Activated T-cell treated with anti-CD3 and anti-CD28 coated beads, Interleukin-2, amount 50 U/mL, for 4 hours (primary cell): ENCODE measurements around the gene HLA-E. TPM values are rescaled to one million over a fixed set of nuclear protein-coding genes. Genes with fewer than 3 reads are reported as not detected.

ENCODE experiments used
- ATAC-seq, 2 donors: fragments of 200-7000 bp; cut with Tn5 transposase; one replicate each; pipeline ENCODE4 v1.10.0; 2021
- DNase-seq: peaks from one replicate; pipeline ENCODE4 v3.0.0-alpha.2; 2020
- H3K27me3 Mint-ChIP-seq: one replicate; pipeline ENCODE4 v1.8.0; 2021; ENCODE audit warnings: low read depth, mixed read lengths
- H3K36me3 Mint-ChIP-seq: one replicate; pipeline ENCODE4 v1.8.0; 2022; ENCODE audit warnings: mixed read lengths; ENCODE audit not compliant: insufficient read depth
- H3K4me1 Mint-ChIP-seq: one replicate; pipeline ENCODE4 v1.8.0; 2021; ENCODE audit warnings: low read depth, mixed read lengths
- H3K4me3 Mint-ChIP-seq: one replicate; pipeline ENCODE4 v1.8.0; 2021; ENCODE audit warnings: mild to moderate bottlenecking, moderate library complexity, mixed read lengths
- H3K9me3 Mint-ChIP-seq: one replicate; pipeline ENCODE4 v1.8.0; 2021; ENCODE audit warnings: mixed read lengths
- total RNA-seq, 3 donors: library from RNA; stranded (reverse); gene quantifications; one replicate each; pipeline ENCODE4 v1.2.1, GENCODE V29; 2021

The HLA-E gene
- total RNA-seq = 1,000 to 10,000 TPM in 1 of 3 donors, 100 to 1,000 TPM in 2; 695 to 1,026 (median 934) TPM

GRCh38 chr6:30489081-30490025 lies at the start of gene HLA-E:
Gene HLA-E (plus strand): TSS chr6:30489509. CDS start chr6:30489532, 23 bp downstream.
- Mint-ChIP-seq H3K36me3 (peaks cover 38% of the 10 kb centered on the region), H3K4me1 (peaks cover 40% of the 10 kb centered on the region), H3K9me3 (no peaks in the 10 kb centered on the region), H3K27me3 (no peaks in the 10 kb centered on the region), H3K4me3 (peak within 1 kb of the TSS; percentile 98)
- peak; percentile 77 to 78 for ATAC-seq
- peak; percentile 88 for DNase-seq

GRCh38 chr6:30441171-30441570 lies 48.1 kb upstream of the HLA-E start:
- DNase-seq = no peak
- Mint-ChIP-seq H3K4me3 (no peak overlapping the region), H3K4me1 (peaks cover 7% of the 10 kb centered on the region), H3K27me3 (peaks cover 65% of the 10 kb centered on the region), H3K36me3 (no peaks in the 10 kb centered on the region), H3K9me3 (no peaks in the 10 kb centered on the region)
- peak; percentile 88 to 89 for ATAC-seq

- Mint-ChIP-seq H3K4me1 (peaks cover 9% of the 10 kb centered on the region), H3K4me3 (no peak overlapping the region), H3K27me3 (peaks cover 83% of the 10 kb centered on the region), H3K36me3 (no peaks in the 10 kb centered on the region), H3K9me3 (no peaks in the 10 kb centered on the region)
- DNase-seq (no peak), ATAC-seq (peak; percentile 46 to 50)
Observed at GRCh38 chr6:30443657-30444450, 45.5 kb upstream of the HLA-E start.

DNA sequence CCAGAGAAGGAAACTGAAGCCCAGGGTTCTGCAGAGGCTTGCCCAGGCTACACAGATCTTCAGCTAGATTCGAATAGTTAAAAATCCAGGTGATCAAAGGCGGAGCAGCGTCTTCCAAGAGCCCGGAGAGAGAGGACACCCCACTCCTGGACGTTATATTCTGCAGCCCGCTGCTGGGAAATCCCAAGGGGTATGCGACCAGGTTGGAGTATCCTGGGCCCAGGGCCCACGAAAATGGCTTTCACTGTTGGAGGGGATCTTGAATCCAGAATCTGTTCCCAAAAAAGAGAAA lies 44.9 kb upstream of the HLA-E start:
- H3K27me3 Mint-ChIP-seq = peaks cover 83% of the 10 kb centered on the region
- peaks cover 14% of the 10 kb centered on the region for H3K4me1 Mint-ChIP-seq
- H3K36me3 Mint-ChIP-seq = no peaks in the 10 kb centered on the region
- H3K4me3 Mint-ChIP-seq = no peak overlapping the region
- no peaks in the 10 kb centered on the region for H3K9me3 Mint-ChIP-seq
- DNase-seq = no peak
- ATAC-seq = no peak

DNA sequence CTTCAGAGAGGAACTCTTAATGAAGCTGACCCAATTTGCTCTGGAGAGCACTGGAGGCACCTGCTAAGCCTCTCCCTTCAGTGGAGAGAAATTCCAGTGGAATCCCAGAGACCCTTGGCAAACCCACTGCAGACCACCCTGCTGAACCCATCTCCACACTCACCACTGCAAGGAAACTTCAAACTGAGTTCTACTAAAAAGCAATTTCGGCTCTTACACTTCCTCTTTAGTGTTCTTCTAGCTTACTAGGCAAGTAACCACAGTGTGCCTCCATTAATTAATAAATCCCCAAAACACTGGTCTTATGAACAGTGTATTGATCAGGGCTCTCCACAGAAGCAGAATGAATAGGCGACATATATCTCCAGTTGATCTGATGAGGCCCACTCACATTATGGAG lies 43.0 kb upstream of the HLA-E start:
- no peak for DNase-seq
- Mint-ChIP-seq H3K4me1 (peaks cover 24% of the 10 kb centered on the region), H3K36me3 (no peaks in the 10 kb centered on the region), H3K9me3 (no peaks in the 10 kb centered on the region), H3K27me3 (peaks cover 83% of the 10 kb centered on the region), H3K4me3 (no peak overlapping the region)
- no peak for ATAC-seq

DNA sequence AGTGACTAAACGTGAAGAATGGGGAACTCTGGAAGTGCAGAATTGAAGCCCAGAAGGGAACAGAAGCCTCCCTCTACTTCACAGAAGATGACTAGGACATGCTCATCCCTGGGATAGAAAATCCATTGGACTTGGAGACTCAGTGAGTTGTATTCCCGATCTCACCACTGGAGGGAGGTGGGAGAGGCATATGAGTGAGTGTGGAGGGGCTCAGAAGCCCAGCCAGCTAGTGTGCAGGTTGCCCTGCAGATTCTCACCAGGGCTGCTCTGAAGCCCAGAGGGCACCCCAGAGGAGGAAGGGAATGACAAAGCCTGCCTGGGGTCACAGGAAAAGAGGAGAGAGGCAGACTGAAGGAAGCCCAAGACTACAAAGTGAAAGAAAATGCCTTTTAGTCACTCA lies 42.1 kb upstream of the HLA-E start:
- H3K9me3 Mint-ChIP-seq = no peaks in the 10 kb centered on the region
- peaks cover 32% of the 10 kb centered on the region for H3K4me1 Mint-ChIP-seq
- no peak for DNase-seq
- no peak for ATAC-seq
- peaks cover 85% of the 10 kb centered on the region for H3K27me3 Mint-ChIP-seq
- no peaks in the 10 kb centered on the region for H3K36me3 Mint-ChIP-seq
- H3K4me3 Mint-ChIP-seq = no peak overlapping the region

GRCh38 chr6:30450548-30450908 lies 38.8 kb upstream of the HLA-E start:
- no peaks in the 10 kb centered on the region for H3K36me3 Mint-ChIP-seq

DNA sequence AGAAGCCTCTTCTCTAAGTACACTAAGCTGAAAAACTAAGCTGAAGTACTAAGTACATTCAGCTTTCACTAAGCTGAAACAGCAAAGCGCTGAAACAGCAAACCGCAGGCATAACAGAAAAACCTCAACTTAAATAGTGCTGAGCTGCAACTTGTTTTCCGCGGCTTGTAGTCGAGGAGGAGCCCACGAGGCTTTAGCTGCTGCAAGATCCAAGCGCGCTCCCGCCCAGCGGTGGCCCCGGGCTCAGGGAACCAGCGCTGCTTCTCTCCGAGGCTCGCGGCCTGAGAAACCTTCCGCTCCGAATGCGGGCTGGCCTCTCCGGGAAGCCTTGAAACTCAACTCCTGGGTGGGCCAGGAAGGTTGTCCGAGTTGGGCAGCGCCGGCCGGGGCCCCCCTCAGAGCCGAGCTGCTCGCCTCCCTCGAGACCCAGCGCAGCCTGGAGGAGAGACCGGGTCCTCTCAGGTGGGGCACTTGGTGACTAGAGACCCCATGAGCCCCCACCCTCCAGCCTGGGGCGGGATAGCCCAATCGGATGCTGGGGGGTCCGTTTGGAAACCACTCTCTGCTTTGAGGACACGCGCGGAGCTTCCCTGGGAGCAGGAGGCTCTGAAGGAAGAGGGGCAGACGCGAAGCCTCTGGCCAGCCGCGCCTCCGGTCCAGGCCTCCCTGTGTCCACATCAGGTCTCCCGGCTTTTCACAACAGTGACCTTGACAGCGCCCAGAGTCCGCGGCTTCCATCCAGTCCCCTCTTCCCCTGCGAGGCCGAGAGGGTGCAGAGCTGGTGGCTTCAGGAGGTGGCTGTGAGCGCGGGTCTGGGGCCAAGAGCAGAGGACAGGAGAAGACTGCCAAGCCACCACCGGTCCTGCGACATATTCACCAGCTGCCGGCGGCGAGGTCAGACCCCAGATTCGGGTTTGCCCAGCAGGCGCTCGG lies 38.1 kb upstream of the HLA-E start:
- ATAC-seq = peak; percentile 76 to 79
- H3K9me3 Mint-ChIP-seq = no peaks in the 10 kb centered on the region
- H3K4me3 Mint-ChIP-seq = peak overlapping the region; percentile 36
- H3K27me3 Mint-ChIP-seq = peaks cover 90% of the 10 kb centered on the region
- peak; percentile 44 for DNase-seq
- H3K4me1 Mint-ChIP-seq = peaks cover 42% of the 10 kb centered on the region
- H3K36me3 Mint-ChIP-seq = no peaks in the 10 kb centered on the region

More at GRCh38 chr6:30450548-30450908, 38.8 kb upstream of the HLA-E start:
- H3K9me3 Mint-ChIP-seq = no peaks in the 10 kb centered on the region
- DNase-seq (no peak), ATAC-seq (peak; percentile 9 to 22)
- peaks cover 90% of the 10 kb centered on the region for H3K27me3 Mint-ChIP-seq
- H3K4me1 Mint-ChIP-seq = peaks cover 42% of the 10 kb centered on the region
- H3K4me3 Mint-ChIP-seq = peak overlapping the region; percentile 36

GRCh38 chr6:30452736-30453507 lies 36.4 kb upstream of the HLA-E start:
- no peaks in the 10 kb centered on the region for H3K36me3 Mint-ChIP-seq
- no peaks in the 10 kb centered on the region for H3K9me3 Mint-ChIP-seq
- peaks cover 85% of the 10 kb centered on the region for H3K27me3 Mint-ChIP-seq
- no peak overlapping the region for H3K4me3 Mint-ChIP-seq
- peaks cover 42% of the 10 kb centered on the region for H3K4me1 Mint-ChIP-seq
- DNase-seq (no peak), ATAC-seq (no peak)

GRCh38 chr6:30453508-30454116 lies 35.7 kb upstream of the HLA-E start:
- ATAC-seq = peak; percentile 74 to 80
- DNase-seq = peak; percentile 88
- H3K4me1 Mint-ChIP-seq = peaks cover 41% of the 10 kb centered on the region

GRCh38 chr6:30459145-30459544 lies 30.2 kb upstream of the HLA-E start:
- Mint-ChIP-seq H3K4me1 (peaks cover 12% of the 10 kb centered on the region), H3K36me3 (no peaks in the 10 kb centered on the region), H3K4me3 (no peak overlapping the region), H3K27me3 (peaks cover 88% of the 10 kb centered on the region), H3K9me3 (peaks cover 12% of the 10 kb centered on the region)
- no peak for ATAC-seq
- DNase-seq = no peak

More at GRCh38 chr6:30453508-30454116, 35.7 kb upstream of the HLA-E start:
- Mint-ChIP-seq H3K27me3 (peaks cover 85% of the 10 kb centered on the region), H3K4me3 (no peak overlapping the region), H3K9me3 (no peaks in the 10 kb centered on the region), H3K36me3 (no peaks in the 10 kb centered on the region)

DNA sequence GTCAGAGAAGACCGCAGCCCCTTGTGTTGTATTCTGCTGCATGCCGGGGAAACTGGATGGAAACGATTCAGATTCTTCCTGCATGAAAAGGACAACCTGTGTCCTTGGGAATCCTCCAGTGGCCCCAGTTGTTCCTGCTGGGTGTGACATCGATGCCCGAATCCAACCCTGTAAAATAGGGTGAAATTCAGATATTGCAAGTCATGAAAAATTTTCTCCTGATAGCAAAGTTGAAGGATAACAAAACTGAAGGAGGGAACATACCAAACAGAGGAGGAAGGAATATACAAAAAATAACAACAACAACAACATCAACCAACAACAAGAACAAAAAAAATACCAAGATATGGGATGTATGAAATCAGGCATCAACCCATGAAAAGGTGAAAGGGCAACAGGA lies 28.3 kb upstream of the HLA-E start:
- DNase-seq = no peak
- Mint-ChIP-seq H3K4me1 (peaks cover 25% of the 10 kb centered on the region), H3K36me3 (no peaks in the 10 kb centered on the region), H3K4me3 (no peak overlapping the region), H3K27me3 (peaks cover 86% of the 10 kb centered on the region), H3K9me3 (peaks cover 12% of the 10 kb centered on the region)
- no peak for ATAC-seq

DNA sequence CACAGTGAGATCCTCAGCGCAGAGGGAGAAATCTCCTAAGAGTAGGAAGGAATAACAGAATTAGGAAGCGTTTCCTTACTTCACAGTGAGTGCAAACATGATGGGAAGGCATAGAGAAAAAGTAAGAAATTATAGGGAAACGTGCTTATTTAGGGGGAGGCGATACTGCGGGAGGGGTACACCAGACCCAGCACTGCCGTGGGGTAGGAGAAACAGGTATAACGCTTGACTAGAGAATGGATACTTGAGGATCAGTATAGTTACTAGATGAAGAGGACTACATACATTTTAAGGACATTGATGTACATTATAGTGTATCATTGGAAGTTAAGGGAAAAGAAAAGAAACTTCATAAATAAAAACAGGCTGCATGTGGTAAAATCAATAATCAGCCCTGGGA lies 26.8 kb upstream of the HLA-E start:
- DNase-seq = no peak
- Mint-ChIP-seq H3K4me1 (peaks cover 33% of the 10 kb centered on the region), H3K9me3 (peaks cover 12% of the 10 kb centered on the region), H3K4me3 (no peak overlapping the region), H3K27me3 (peaks cover 89% of the 10 kb centered on the region), H3K36me3 (no peaks in the 10 kb centered on the region)
- no peak for ATAC-seq
